Endothelial cell of hepatic sinusoid (primary cell): Measurements from ENCODE around the gene PAPSS2.

Source experiments
- in situ Hi-C: cut with HindIII; loops from 2 replicates; pipeline ENCODE4 v1.10.0; 2017; ENCODE audit warnings: low sequenced_read_pairs

PAPSS2 gene

GRCh38 chr10:87668324-87669074 lies 8.8 kb downstream of the PAPSS2 start:
- in situ Hi-C loops = no loop called here

GRCh38 chr10:87669752-87670151 lies 10.1 kb downstream of the PAPSS2 start:
- in situ Hi-C loops = no loop called here

GRCh38 chr10:87670586-87670985 lies 10.9 kb downstream of the PAPSS2 start:
- in situ Hi-C loops = no loop called here

- in situ Hi-C loops = no loop called here
These were observed 11.6 kb downstream of the PAPSS2 start for GRCh38 chr10:87671139-87671815.

- in situ Hi-C loops = no loop called here
These were observed 12.9 kb downstream of the PAPSS2 start for GRCh38 chr10:87672551-87672950.

- in situ Hi-C loops = no loop called here
These were observed 15.3 kb downstream of the PAPSS2 start for GRCh38 chr10:87674943-87675342.

GRCh38 chr10:87675396-87676376 lies 16.0 kb downstream of the PAPSS2 start:
- in situ Hi-C loops = no loop called here

- in situ Hi-C loops = no loop called here
These were observed 17.9 kb downstream of the PAPSS2 start for GRCh38 chr10:87677595-87677994.

GRCh38 chr10:87678302-87678701 lies 18.6 kb downstream of the PAPSS2 start:
- in situ Hi-C loops = no loop called here

- in situ Hi-C loops = no loop called here
These were observed 23.7 kb downstream of the PAPSS2 start for GRCh38 chr10:87683356-87683755.

- in situ Hi-C loops = no loop called here
These were observed 24.4 kb downstream of the PAPSS2 start for GRCh38 chr10:87684001-87684638.

GRCh38 chr10:87685832-87686574 lies 26.3 kb downstream of the PAPSS2 start:
- in situ Hi-C loops = no loop called here

GRCh38 chr10:87691506-87692070 lies 31.9 kb downstream of the PAPSS2 start:
- in situ Hi-C loops = no loop called here

- in situ Hi-C loops = no loop called here
These were observed 33.3 kb downstream of the PAPSS2 start for GRCh38 chr10:87692956-87693484.

- in situ Hi-C loops = no loop called here
These were observed 34.5 kb downstream of the PAPSS2 start for GRCh38 chr10:87694011-87694794.

GRCh38 chr10:87695074-87695473 lies 35.4 kb downstream of the PAPSS2 start:
- in situ Hi-C loops = no loop called here

- in situ Hi-C loops = no loop called here
These were observed 37.5 kb downstream of the PAPSS2 start for GRCh38 chr10:87696922-87697745.
